ENCODE data around the gene WWOX. TPM values are rescaled to one million over a fixed set of nuclear protein-coding genes. Genes with fewer than 3 reads are reported as not detected.

The WWOX gene
- total RNA-seq, 1 experiment from 2014 or later, result 35.6 TPM

GRCh38 chr16:78494105-78494504 lies 394.7 kb downstream of the WWOX start:
- no peaks in the 10 kb centered on the region for H3K79me2 ChIP-seq (ENCODE audit: low read depth)
- no peak overlapping the region for H3K27ac ChIP-seq
- ChIA-PET CTCF (no interaction called here), POLR2A (ENCODE audit: unreplicated experiment) (no interaction called here)
- TF ChIP-seq EZH2 (IDR thresholded peaks at IDR 0.05; ENCODE audit: low read depth) (no peak), CTCF (conservative IDR thresholded peaks at IDR 0.05) (no peak)
- no peaks in the 10 kb centered on the region for H3K4me1 ChIP-seq (replicated peaks; ENCODE audit: insufficient read depth)
- no TSS peak for BruUV-seq (replicated peaks)
- no peak overlapping the region for H2AFZ ChIP-seq
- no peak overlapping the region for H3K4me3 ChIP-seq
- H3K27me3 ChIP-seq (ENCODE audit: insufficient read depth, low read depth), result no peaks in the 10 kb centered on the region
- no peak overlapping the region for H3K4me2 ChIP-seq
- DNase-seq, result no peak
- no peaks in the 10 kb centered on the region for H3F3A ChIP-seq (ENCODE audit: insufficient read depth, low read depth)
- H3K9me3 ChIP-seq (ENCODE audit: insufficient read depth, low read depth), result no peaks in the 10 kb centered on the region
- intact Hi-C loops (cut with micrococcal nuclease; ENCODE audit: unreplicated experiment), result no loop called here
- no peaks in the 10 kb centered on the region for H3K9me2 ChIP-seq (ENCODE audit: insufficient read depth)
- no peaks in the 10 kb centered on the region for H4K20me1 ChIP-seq (ENCODE audit: insufficient read depth)
- H3K36me3 ChIP-seq (ENCODE audit: low read depth), result no peaks in the 10 kb centered on the region

GRCh38 chr16:78494674-78495073 lies 395.2 kb downstream of the WWOX start:
- H3K27me3 ChIP-seq (ENCODE audit: insufficient read depth, low read depth), result no peaks in the 10 kb centered on the region
- H3K4me2 ChIP-seq, result no peak overlapping the region
- DNase-seq, result no peak
- H3K4me3 ChIP-seq, result no peak overlapping the region
- no peak overlapping the region for H3K27ac ChIP-seq
- no peaks in the 10 kb centered on the region for H3K79me2 ChIP-seq (ENCODE audit: low read depth)
- intact Hi-C loops (cut with micrococcal nuclease; ENCODE audit: unreplicated experiment), result no loop called here
- no peaks in the 10 kb centered on the region for H3K4me1 ChIP-seq (replicated peaks; ENCODE audit: insufficient read depth)
- H3K9me3 ChIP-seq (ENCODE audit: insufficient read depth, low read depth), result no peaks in the 10 kb centered on the region
- H3F3A ChIP-seq (ENCODE audit: insufficient read depth, low read depth), result no peaks in the 10 kb centered on the region
- no peaks in the 10 kb centered on the region for H3K36me3 ChIP-seq (ENCODE audit: low read depth)
- H3K9me2 ChIP-seq (ENCODE audit: insufficient read depth), result no peaks in the 10 kb centered on the region
- POLR2A ChIA-PET (ENCODE audit: unreplicated experiment), result no interaction called here
- TF ChIP-seq EZH2 (IDR thresholded peaks at IDR 0.05; ENCODE audit: low read depth) (no peak), CTCF (conservative IDR thresholded peaks at IDR 0.05) (no peak)
- no peaks in the 10 kb centered on the region for H4K20me1 ChIP-seq (ENCODE audit: insufficient read depth)
- CTCF ChIA-PET, result no interaction called here
- no TSS peak for BruUV-seq (replicated peaks)
- no peak overlapping the region for H2AFZ ChIP-seq

- Histone ChIP-seq H3K27me3 (ENCODE audit: insufficient read depth, low read depth) (no peaks in the 10 kb centered on the region), H2AFZ (no peak overlapping the region), H3K9me2 (ENCODE audit: insufficient read depth) (no peaks in the 10 kb centered on the region), H3K27ac (no peak overlapping the region), H3K79me2 (ENCODE audit: low read depth) (no peaks in the 10 kb centered on the region), H3K9me3 (ENCODE audit: insufficient read depth, low read depth) (no peaks in the 10 kb centered on the region), H3K4me3 (no peak overlapping the region), H4K20me1 (ENCODE audit: insufficient read depth) (no peaks in the 10 kb centered on the region), H3K4me1 (replicated peaks; ENCODE audit: insufficient read depth) (no peaks in the 10 kb centered on the region), H3F3A (ENCODE audit: insufficient read depth, low read depth) (no peaks in the 10 kb centered on the region), H3K36me3 (ENCODE audit: low read depth) (no peaks in the 10 kb centered on the region), H3K4me2 (no peak overlapping the region)
- BruUV-seq (replicated peaks), result no TSS peak
- intact Hi-C loops (cut with micrococcal nuclease; ENCODE audit: unreplicated experiment), result no loop called here
- no peak for DNase-seq
- CTCF ChIA-PET, result no interaction called here
- no peak for TF ChIP-seq CTCF (conservative IDR thresholded peaks at IDR 0.05)
- TF ChIP-seq EZH2 (IDR thresholded peaks at IDR 0.05; ENCODE audit: low read depth), result no peak
- POLR2A ChIA-PET (ENCODE audit: unreplicated experiment), result no interaction called here
Observed at GRCh38 chr16:78496189-78496588, 396.7 kb downstream of the WWOX start.

Data from PC-9 (cell line).